ENCODE results near the gene ABCC1.

The ABCC1 gene

DNA sequence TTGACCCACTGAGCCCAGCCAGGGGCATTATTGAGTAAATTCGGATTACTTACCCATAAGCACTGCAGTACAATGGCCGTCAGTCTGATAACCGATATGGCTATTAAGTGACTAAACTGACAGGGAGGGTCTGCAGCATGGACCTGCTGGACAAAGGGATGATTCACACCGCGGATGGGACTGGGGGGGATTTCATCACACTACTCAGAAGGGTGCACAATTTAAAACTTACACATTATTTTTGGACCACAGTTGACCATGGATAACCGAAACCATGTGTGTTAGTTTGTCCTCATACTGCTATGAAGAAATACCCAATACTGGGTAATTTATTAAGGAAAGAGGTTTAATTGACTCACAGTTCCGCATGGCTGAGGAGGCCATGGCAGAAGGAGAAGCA is 167.4 kb downstream of the ABCC1 start:
- DNase-seq = no peak

DNA sequence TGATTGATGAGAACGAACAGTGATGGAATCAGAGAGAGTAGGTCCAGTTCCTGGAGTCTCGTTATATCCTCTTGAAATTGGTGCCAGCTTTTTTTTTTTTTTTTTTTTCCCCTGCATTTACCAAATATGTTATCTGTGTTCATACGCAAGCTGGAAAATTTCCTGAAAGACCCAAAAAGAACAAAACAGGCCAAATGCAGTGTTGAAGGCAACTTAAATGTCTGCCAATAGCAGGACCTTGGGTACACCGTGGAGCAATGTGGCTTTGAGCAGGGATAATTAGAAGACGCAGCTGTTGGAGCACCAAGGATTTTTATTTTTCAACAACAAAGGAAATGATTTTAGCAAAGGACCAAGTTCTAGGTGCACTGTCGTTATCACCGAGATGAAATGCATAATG is 168.9 kb downstream of the ABCC1 start:
- DNase-seq = no peak

DNA sequence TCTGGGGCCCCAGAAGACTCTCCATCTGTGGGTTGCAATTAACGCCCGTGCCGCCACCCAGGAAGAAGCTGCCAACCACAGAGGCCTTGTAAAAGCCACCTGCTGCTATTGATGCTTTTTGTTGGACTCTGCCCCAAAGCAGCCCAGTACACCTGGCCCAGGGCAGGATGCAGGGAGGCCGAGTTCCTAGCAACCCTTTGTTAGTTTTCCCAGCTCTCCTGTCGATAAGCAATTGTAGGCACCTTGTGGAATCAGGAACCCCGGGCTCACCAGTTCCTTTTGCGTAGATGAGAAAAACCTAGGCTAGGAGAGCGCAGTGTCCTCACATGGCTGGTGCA is 170.6 kb downstream of the ABCC1 start:
- DNase-seq = peak; percentile 79 to 83

DNA sequence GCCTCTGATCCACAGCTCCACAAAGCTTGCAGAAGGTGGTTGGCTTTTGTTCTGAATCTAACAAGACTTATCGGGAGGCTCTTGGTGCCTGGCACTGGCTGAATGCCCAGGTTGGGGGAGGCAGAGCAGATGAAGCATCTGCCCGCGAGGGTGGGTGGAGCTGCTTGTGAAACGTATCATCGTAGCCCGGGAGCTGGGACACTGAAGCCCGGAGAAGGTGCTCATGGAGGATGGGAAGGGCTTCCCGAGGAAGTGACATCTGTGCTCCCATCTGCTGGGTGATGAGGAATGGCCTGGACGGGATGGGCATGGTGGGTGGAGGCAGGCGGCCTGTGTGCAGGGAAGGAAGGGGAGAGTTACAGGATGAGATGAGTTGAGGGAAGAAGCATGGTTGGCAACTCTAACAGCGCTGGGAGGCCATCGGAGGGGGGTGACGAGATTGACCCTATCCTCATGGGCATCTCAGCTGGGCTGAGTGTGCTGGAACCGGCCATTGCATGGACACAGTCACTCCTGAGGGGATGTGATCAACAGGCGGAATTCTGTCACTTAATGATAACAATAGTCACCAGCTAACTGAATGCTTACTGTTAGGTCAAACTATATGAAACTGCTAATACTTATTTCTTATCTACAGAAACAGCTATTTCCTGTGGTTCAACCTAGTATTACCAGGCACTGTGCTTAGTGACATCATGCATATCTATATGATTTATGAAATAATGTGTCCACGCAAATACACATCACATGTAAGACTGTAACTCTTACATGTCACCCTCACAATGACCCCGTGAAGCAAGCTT is 171.2 kb downstream of the ABCC1 start:
- peak; percentile 99 for DNase-seq

DNA sequence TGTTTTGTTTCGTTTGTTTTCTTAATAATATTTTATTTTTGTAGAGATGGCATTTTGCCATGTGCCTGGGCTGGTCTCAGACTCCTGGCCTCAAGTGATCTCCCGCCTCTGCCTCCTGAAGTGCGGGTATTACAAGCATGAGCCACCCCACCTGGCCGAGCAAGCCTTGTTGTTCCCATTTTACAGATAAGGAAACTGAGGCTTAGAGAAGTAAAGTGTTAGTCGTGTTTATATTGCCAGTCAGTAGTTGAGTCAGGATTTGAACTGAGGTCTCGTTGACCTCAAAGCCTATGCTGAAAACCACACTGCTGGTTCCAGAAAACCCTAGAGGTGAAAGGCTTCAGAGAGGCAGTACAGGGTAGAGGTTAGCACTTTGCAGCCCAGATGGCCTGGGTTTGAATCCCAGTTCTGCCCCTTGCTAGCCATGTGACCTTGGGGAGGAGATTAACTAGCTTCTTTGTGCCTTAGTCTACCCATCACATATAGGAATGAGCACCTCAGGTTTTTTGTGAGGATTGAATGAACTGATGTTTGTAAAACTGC is 171.8 kb downstream of the ABCC1 start:
- DNase-seq = no peak

DNA sequence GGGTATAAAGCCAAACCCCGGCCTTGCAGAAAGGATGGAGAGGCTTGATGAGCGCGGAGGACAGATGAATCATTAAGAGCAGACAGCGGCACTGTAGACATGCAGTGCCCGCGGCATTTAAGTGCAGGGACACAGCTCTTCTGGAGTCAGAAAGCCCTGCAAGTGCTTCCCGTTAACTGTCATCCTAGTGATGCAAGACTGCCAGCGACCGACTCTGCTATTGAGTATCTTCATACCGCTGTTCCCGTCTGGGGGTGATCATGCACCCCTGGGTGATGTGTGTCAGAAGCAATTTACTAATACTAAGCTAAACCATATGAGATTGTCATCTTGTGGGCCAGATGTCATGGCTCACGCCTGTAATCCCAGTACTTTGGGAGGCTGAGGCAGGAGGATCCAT is 172.8 kb downstream of the ABCC1 start:
- no peak for DNase-seq

DNA sequence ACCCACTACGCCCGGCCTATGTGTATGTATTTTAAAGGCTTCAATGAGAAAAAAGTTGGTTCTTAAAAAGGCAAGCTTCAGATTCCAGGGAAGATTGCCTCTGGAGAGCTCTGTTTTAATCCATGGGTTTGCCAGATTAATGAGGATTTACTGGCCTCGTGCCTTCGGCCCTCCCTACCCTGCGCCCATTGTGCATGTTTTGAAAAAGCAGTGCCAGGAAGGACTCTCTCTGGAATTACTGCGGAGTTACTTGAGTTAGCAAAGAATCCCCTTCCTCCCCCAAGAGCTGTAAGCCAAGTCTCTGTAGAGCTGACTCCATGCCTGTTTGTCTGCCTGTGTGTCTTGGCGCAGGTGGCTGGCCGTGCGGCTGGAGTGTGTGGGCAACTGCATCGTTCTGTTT is 175.0 kb downstream of the ABCC1 start:
- no peak for DNase-seq

DNA sequence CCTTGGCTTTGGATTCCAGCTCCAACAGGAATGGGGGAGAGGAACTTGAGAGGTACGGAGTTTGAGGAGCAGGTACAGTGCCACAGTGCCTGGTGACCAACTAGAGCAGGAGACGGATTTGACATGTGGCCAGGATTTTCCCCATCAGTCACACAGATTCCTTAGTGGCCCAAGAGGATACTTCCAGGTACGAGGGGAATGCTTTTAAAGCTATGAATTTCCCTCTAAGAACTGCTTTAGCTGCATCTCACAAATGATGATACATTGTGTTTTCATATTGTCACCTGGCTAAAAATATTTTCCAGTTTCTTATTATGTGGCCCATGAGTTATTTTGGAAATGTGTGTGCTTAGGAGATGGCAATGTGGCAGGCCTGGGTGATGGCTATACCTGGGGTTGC is 175.6 kb downstream of the ABCC1 start:
- DNase-seq = no peak

DNA sequence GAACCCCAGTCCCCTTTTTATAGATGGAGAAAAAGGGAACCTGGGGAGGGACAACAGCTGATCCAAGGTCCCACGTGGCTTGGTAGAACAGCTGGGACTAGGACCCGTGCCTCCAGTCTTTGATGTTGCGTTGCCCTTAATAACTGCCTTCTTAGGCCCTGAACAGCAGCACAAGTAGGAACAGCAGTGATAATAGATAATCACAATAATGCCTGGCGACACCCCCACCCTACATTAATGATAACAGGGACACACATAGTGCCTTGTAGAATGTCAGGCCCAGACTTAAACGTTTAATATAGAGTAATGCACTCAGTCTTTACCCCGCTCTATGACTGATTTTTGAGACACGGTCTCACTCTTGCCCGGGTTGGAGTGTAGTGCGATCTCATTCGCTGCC is 177.5 kb downstream of the ABCC1 start:
- no peak for DNase-seq

DNA sequence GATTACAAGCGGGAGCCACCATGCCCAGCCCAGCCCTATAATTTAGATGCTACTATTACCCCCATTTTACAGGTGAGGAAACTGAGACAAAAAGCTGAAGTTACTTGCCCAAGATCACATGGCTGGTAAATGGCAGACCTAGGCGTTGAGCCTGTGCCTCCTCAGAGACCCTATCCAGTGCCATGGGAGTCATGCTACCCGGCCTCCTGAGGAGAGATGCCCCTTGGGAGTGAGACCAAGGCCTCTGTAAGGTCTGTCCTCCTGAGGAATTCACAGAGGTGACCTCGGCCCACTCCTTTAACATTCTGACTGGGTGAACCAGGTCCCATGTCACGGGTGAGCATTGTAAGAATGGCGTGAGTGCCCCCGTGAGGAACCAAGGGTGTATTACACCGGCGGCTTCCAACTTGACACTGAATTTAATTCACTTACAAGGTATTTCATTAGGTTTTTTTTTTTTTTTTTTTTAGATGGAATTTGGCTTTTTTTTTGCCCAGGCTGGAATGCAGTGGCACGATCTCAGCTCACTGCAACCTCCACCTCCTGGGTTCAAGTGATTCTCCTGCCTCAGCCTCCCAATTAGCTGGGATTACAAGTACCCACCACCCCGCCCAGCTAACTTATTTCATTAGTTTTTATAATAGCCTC is 178.2 kb downstream of the ABCC1 start:
- peak; percentile 45 to 72 for DNase-seq

DNA sequence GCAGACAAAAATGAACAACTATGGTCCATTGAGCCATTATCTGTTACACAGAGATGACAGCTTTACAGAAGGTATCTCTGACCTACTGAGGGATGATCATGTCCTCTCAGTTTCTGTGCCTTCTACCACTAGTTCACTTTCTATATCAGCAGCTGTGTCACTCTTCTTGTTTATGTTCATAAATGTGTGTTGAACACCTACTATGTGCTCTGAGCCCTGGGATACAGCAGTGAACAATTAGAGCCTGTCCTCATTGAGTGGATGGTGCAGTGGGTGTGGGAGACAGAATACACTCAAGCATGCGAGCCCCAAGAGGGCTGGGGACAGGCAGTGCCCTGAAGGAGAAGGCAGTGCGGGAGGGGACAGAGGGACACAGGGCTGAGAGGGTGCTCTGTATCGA is 181.8 kb downstream of the ABCC1 start:
- no peak for DNase-seq

DNA sequence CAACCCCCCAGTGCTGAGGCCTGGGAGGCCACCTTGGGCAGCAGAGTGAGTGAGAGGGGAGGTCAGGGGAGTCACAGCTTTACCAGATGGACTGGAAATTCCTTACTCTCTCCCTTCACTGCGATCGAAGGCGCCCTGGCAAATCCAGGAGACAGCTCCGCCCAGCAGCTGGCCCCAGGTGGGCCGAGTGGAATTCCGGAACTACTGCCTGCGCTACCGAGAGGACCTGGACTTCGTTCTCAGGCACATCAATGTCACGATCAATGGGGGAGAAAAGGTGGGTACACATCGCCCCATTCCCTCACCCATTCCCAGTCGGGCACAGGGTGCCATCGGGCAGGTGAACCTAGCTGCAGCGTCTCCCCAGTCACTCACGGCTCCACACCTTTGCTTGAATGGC is 182.2 kb downstream of the ABCC1 start:
- DNase-seq = no peak

DNA sequence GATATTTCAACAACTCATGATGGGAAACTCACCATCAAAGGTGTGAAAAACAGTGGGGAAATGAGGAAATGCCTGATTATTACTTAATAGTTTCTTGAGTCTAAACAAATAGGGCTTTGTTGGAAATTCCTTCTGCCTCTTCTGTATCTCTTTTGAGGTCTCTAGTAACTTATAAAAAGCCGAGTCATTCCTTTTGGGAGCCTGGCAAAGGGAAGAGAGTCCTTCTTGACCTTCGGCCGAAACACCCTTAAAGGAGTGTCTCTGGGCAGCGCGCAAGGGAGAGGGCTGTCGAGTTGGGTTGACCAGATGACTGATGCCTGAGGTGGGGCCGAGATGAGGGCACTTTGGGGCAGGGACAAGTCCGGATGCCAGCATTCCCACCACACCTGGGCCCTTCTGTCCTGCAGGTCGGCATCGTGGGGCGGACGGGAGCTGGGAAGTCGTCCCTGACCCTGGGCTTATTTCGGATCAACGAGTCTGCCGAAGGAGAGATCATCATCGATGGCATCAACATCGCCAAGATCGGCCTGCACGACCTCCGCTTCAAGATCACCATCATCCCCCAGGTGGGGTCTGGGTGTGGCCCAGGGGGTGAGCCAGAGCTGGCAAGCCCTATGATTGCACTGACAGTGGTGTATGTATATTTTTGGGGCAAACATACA is 184.7 kb downstream of the ABCC1 start:
- DNase-seq = no peak

DNA sequence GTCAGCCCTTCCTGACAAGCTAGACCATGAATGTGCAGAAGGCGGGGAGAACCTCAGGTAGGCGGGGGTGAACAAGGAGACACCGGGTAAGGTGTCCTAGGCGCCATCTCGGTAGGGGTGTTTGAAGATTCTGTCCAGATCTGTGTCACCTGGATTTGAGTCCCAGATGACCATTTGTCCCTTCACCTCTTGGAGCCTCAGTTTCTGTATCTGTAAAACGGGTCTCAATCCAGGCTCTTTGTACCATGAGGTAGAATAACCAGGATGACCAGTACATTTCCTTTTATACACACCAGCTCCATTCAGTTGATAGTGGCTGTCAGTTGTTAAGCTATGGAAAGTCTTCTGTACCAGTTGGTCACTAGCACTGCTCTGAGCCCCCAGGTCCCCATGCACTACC is 187.2 kb downstream of the ABCC1 start:
- no peak for DNase-seq

DNA sequence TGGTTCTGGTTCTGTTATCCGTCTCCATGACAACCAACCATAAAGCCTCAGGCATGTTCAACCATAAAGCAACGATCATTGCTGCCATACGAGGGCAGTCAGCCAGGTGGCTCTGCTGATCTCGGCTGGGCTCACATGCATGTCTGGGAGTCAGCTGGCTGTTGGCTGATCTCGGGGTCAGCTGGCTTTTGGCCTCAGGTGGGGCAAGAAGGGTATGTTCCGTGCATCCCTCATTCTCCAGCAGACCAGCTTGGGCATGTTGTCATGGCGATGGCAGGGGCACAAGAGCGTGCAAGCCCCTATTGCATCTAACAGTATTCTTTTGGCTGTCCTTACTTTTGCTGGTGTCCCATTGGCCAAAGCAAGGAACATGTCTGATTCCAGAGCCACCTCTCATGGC is 187.7 kb downstream of the ABCC1 start:
- no peak for DNase-seq

DNA sequence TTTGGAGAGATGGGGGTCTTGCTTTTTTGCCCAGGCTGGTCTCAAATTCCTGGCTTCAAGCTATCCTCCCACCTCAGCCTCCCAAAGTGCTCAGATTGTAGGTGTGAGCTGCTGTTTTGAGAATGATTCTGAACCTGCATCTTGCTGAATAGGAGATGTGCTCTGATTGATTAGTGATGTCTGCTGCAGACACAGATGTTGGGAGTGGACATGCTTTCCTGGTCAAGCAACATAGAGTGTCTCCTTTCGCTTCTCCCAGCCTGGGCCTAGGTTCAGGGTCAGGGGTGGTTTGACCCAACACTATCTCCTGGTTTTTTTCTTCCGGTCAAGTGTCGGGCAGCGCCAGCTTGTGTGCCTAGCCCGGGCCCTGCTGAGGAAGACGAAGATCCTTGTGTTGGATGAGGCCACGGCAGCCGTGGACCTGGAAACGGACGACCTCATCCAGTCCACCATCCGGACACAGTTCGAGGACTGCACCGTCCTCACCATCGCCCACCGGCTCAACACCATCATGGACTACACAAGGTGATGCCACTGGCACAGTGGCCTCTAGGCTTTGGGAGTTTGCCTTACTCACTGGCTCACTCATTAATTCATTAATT is 188.7 kb downstream of the ABCC1 start:
- no peak for DNase-seq

DNA sequence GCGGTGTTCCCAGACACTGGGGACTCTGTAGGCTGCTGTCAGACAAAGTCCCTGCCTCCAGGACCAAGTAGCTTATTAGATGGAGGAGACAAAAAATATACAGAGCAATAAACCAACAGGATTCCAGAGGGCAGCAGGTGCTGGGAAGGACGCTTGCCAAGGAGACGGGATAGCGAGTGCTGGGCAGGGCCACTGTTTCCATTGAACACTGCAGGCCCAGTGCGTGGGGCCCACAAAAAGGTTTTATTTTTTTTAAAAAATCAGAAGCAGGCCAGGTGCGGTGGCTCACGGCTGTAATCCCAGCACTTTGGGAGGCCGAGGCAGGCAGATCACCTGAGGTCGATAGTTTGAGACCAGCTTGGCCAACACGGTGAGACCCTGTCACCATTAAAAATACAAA is 189.6 kb downstream of the ABCC1 start:
- no peak for DNase-seq

DNA sequence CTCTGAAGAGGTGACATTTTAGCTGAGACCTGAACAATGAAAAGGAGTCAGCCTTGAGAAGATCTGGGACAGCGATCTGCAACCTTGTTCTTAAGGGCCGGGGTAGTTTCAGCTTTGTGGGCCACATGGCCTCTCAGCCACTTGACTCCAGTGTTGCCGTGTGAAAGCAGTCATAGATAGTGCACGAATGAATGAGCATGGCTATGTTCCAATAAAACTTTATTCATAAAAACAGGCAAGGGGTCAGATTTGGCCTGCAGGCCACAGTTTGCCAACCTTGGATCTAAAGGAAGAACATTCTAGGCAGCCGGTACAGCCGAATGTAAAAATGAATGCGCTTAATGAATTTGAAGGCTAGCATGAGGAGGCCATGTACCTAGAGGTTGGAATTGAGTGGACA is 190.4 kb downstream of the ABCC1 start:
- no peak for DNase-seq

DNA sequence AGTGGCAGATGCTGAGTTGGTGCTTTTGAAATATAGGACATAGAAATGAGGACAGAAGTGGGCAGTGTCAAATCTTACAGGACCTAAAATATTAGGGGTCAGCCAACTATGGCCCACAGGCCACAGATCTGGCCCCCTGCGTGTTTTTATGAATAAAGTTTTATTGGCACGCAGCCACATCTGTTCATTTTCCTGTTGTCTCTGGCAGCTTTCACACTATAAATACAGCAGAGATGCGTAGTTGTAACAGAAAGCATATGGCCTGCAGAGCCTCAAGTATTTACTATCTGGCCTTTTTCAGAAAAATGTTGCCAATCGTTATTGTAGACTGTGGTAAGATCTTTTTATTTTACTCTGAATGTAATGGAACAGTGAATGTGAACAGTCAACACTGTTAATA is 191.1 kb downstream of the ABCC1 start:
- no peak for DNase-seq

DNA sequence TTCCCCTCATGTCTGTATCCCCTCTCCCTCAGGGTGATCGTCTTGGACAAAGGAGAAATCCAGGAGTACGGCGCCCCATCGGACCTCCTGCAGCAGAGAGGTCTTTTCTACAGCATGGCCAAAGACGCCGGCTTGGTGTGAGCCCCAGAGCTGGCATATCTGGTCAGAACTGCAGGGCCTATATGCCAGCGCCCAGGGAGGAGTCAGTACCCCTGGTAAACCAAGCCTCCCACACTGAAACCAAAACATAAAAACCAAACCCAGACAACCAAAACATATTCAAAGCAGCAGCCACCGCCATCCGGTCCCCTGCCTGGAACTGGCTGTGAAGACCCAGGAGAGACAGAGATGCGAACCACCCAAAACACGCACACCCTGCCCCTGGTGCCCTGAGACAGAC is 191.7 kb downstream of the ABCC1 start:
- DNase-seq = no peak

DNA sequence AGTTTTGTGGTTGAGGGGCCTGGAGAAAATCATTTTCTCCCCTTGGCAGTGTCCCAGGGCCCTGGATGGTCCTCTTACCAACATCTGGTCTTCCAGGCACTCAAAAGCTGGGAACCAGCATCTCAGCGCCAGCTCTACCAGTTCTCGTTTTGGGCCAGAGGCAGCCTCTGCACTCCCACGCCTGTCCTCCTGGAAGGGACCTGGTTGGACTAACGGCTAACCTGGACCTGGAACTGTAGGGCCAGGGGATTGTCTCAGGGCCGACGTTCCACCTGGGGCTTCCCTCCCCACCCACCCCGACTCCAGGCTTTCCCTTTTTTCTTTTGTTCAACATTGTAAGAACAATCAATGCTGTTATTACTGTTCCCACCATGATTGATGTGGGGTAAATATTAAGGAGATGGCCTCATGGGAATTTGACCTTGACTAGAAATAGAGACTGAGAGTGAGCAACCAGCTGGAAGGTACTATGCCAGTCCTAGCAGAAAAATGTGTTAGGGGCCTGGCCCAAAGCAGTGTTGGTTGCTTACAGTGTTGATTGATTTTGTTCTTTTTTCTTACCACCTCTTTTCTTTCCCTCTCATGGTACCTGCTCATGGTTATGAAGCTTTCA is 192.5 kb downstream of the ABCC1 start:
- DNase-seq = no peak

DNA sequence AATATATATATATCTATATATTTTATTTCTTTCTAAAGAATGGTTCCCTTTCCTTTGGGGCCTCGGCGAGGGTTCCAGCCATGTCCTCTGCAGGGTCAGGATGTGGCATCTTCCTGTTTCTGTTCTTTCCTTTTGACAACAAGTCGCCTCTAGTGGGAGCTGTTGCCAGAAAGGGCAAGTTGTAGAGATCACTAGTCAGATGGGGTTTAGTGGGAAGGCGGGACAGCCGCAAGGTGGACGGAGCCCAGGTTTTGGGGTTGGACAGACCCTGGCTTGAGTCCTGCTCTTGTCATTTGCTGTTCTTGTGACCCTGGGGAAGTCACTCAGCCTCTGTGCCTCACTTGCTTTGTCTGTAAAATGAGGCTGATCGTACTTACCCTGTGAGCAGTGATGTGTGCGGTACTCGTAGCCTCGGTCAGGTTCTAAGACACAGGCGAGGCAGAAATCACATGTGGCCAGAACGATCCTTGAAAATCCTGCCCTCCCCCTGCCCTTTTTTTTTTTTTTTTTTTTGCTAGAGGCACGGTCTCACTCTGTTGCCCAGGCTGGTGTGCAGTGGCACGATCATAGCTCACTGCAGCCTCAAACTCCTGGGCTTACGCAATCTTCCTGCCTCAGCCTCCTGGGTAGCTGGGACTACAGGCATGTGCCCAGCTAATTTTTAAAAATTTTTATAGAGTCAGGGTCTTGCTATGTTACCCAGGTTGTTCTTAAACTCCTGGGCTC is 193.8 kb downstream of the ABCC1 start:
- DNase-seq = peak in 1 of 2 experiments; percentile 14

DNA sequence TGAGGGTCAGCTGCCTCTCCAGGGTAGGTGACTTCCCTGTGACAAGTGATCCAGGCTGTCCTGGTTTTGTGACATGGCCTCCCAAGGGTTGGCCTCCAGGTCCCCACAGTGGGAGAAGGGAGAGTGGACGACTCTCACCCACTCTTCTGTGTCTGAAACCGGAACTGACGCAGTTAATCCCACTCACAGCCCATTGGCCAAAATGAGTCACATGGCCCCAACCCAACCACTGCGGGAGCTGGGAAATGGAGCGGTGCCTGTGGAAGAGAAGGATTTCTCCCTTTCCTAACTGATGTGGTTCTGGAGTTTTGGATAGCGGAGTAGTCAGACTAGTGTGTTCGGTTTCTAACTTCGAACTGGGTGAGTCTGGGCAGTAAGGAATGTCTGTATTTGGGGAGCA is 194.5 kb downstream of the ABCC1 start:
- no peak for DNase-seq

Data from NCI-H524 (cell line).